C1 segment of cervical spinal cord (tissue), 14 donors: ENCODE data around the gene MYRFL.

Experiments
- DNase-seq, 14 donors: peaks; one replicate each; lab custom pipeline; 2025; lab: John Stamatoyannopoulos, UW

MYRFL gene

GRCh38 chr12:69931569-69931968 is 106.5 kb downstream of the MYRFL start:
- no peak for DNase-seq

- no peak for DNase-seq
Observed at GRCh38 chr12:69932154-69932553, 107.1 kb downstream of the MYRFL start.

GRCh38 chr12:69932676-69933552 is 107.9 kb downstream of the MYRFL start:
- DNase-seq: no peak

- no peak for DNase-seq
Observed at GRCh38 chr12:69934011-69934410, 109.0 kb downstream of the MYRFL start.

- DNase-seq: peak in 3 of 14 donors; percentile 4 to 94 (median 4)
Observed at GRCh38 chr12:69935651-69936100, 110.6 kb downstream of the MYRFL start.

- DNase-seq: no peak
Observed at GRCh38 chr12:69936214-69936731, 111.2 kb downstream of the MYRFL start.

GRCh38 chr12:69936766-69937165 is 111.7 kb downstream of the MYRFL start:
- no peak for DNase-seq

- DNase-seq: no peak
Observed at GRCh38 chr12:69947123-69947522, 122.1 kb downstream of the MYRFL start.

- DNase-seq: no peak
Observed at GRCh38 chr12:69947897-69948296, 122.9 kb downstream of the MYRFL start.

- no peak for DNase-seq
Observed at GRCh38 chr12:69948851-69949250, 123.8 kb downstream of the MYRFL start.

- no peak for DNase-seq
Observed at GRCh38 chr12:69949311-69950002, 124.4 kb downstream of the MYRFL start.

GRCh38 chr12:69951108-69951507 is 126.1 kb downstream of the MYRFL start:
- DNase-seq: no peak

GRCh38 chr12:69952890-69953289 is 127.9 kb downstream of the MYRFL start:
- no peak for DNase-seq

- no peak for DNase-seq
Observed at GRCh38 chr12:69961246-69961645, 136.2 kb downstream of the MYRFL start.

GRCh38 chr12:69966409-69966808 is 141.4 kb downstream of the MYRFL start:
- DNase-seq: no peak

GRCh38 chr12:69966839-69967238 is 141.8 kb downstream of the MYRFL start:
- DNase-seq: peak in 1 of 14 donors; percentile 20

- no peak for DNase-seq
Observed at GRCh38 chr12:69969011-69969410, 144.0 kb downstream of the MYRFL start.

GRCh38 chr12:69972136-69972535 is 147.1 kb downstream of the MYRFL start:
- no peak for DNase-seq

GRCh38 chr12:69978020-69978419 is 153.0 kb downstream of the MYRFL start:
- DNase-seq: no peak

- no peak for DNase-seq
Observed at GRCh38 chr12:69981881-69982475, 157.0 kb downstream of the MYRFL start.

- no peak for DNase-seq
Observed at GRCh38 chr12:69984241-69984640, 159.2 kb downstream of the MYRFL start.

- no peak for DNase-seq
Observed at GRCh38 chr12:69985656-69986055, 160.6 kb downstream of the MYRFL start.
